Activated CD4-positive, alpha-beta T cell treated with anti-CD3 and anti-CD28 coated beads, Interleukin-2, amount 50 U/mL, for 1 hour (primary cell): ENCODE data around the gene ZDHHC7.

Experiments
- DNase-seq: peaks from one replicate; pipeline ENCODE4 v3.0.0-alpha.2; 2020

Gene ZDHHC7

GRCh38 chr16:84932681-84933080, 78.7 kb downstream of the ZDHHC7 start:
- DNase-seq: no peak

- no peak for DNase-seq
These were observed 79.8 kb downstream of the ZDHHC7 start for GRCh38 chr16:84931506-84931905.

GRCh38 chr16:84931107-84931494, 80.2 kb downstream of the ZDHHC7 start:
- no peak for DNase-seq

- DNase-seq: no peak
These were observed 80.8 kb downstream of the ZDHHC7 start for GRCh38 chr16:84930298-84931106.

- DNase-seq: no peak
These were observed 81.7 kb downstream of the ZDHHC7 start for GRCh38 chr16:84929421-84930297.

- no peak for DNase-seq
These were observed 82.5 kb downstream of the ZDHHC7 start for GRCh38 chr16:84928679-84929420.

- DNase-seq: no peak
These were observed 83.4 kb downstream of the ZDHHC7 start for GRCh38 chr16:84927621-84928591.

- no peak for DNase-seq
These were observed 84.9 kb downstream of the ZDHHC7 start for GRCh38 chr16:84926462-84926861.

GRCh38 chr16:84925773-84926372, 85.5 kb downstream of the ZDHHC7 start:
- DNase-seq: no peak

- peak; percentile 68 for DNase-seq
These were observed 86.1 kb downstream of the ZDHHC7 start for GRCh38 chr16:84925092-84925772.

GRCh38 chr16:84924331-84925091, 86.8 kb downstream of the ZDHHC7 start:
- no peak for DNase-seq
